Osteoblast (primary cell): ENCODE data around the gene IL31RA. TPM values are rescaled to one million over a fixed set of nuclear protein-coding genes. Genes with fewer than 3 reads are reported as not detected.

ENCODE experiments used
- DNase-seq: peaks from one replicate; pipeline ENCODE4 v3.0.0; 2011; ENCODE audit warnings: low spot score, mixed read lengths; ENCODE audit not compliant: insufficient read length; ENCODE audit errors: missing footprints
- H2AFZ ChIP-seq: 2 replicates; pipeline ENCODE4 v1.6.0; 2011; ENCODE audit warnings: mild to moderate bottlenecking, low read length
- H3K27ac ChIP-seq: 2 replicates; pipeline ENCODE4 v1.5.1; 2011; ENCODE audit warnings: mild to moderate bottlenecking, low read depth, low read length, moderate library complexity
- H3K27me3 ChIP-seq: 2 replicates; pipeline ENCODE4 v1.6.0; 2012; ENCODE audit warnings: mild to moderate bottlenecking, control low read depth, inconsistent platforms, low read length, moderate library complexity; ENCODE audit not compliant: insufficient read depth
- H3K36me3 ChIP-seq: 2 replicates; pipeline ENCODE4 v1.5.1; 2011; ENCODE audit warnings: mild to moderate bottlenecking, low read length, control low read depth, moderate library complexity; ENCODE audit not compliant: insufficient read depth
- H3K4me1 ChIP-seq: 2 replicates; pipeline ENCODE4 v1.5.1; 2011; ENCODE audit warnings: mild to moderate bottlenecking, low read length, control low read depth, moderate library complexity; ENCODE audit not compliant: insufficient read depth
- H3K4me2 ChIP-seq: 2 replicates; pipeline ENCODE4 v1.6.0; 2011; ENCODE audit warnings: mild to moderate bottlenecking, low read length; ENCODE audit not compliant: insufficient read depth
- H3K4me3 ChIP-seq: fragments of 200-600 bp; sonication (generic); 3 replicates; pipeline ENCODE4 v1.5.1; 2012; ENCODE audit warnings: mild to moderate bottlenecking, low read length, inconsistent platforms; ENCODE audit not compliant: insufficient read depth
- H3K79me2 ChIP-seq: 2 replicates; pipeline ENCODE4 v1.6.0; 2012; ENCODE audit warnings: mild to moderate bottlenecking, low read length, control low read depth, inconsistent platforms; ENCODE audit not compliant: insufficient read depth
- H3K9me3 ChIP-seq: 2 replicates; pipeline ENCODE4 v1.5.1; 2011; ENCODE audit warnings: low read depth, low read length, control low read depth
- H4K20me1 ChIP-seq: 2 replicates; pipeline ENCODE4 v1.6.0; 2012; ENCODE audit warnings: mild to moderate bottlenecking, low read length, control low read depth; ENCODE audit not compliant: insufficient read depth
- total RNA-seq: library from RNA; depleted of rRNA; stranded (reverse); fragments of >200 nt; gene quantifications from 2 replicates; pipeline ENCODE4 v1.2.3, GENCODE V29; 2012
- TF ChIP-seq, protein P1 (sequence below): IDR thresholded peaks from 2 replicates; pipeline ENCODE4 v1.5.1; 2011; ENCODE audit warnings: mild to moderate bottlenecking, low read depth, low read length, moderate library complexity; ENCODE audit errors: extremely low read depth

IL31RA gene
- total RNA-seq, 1 donor, result 0.36 TPM

DNA sequence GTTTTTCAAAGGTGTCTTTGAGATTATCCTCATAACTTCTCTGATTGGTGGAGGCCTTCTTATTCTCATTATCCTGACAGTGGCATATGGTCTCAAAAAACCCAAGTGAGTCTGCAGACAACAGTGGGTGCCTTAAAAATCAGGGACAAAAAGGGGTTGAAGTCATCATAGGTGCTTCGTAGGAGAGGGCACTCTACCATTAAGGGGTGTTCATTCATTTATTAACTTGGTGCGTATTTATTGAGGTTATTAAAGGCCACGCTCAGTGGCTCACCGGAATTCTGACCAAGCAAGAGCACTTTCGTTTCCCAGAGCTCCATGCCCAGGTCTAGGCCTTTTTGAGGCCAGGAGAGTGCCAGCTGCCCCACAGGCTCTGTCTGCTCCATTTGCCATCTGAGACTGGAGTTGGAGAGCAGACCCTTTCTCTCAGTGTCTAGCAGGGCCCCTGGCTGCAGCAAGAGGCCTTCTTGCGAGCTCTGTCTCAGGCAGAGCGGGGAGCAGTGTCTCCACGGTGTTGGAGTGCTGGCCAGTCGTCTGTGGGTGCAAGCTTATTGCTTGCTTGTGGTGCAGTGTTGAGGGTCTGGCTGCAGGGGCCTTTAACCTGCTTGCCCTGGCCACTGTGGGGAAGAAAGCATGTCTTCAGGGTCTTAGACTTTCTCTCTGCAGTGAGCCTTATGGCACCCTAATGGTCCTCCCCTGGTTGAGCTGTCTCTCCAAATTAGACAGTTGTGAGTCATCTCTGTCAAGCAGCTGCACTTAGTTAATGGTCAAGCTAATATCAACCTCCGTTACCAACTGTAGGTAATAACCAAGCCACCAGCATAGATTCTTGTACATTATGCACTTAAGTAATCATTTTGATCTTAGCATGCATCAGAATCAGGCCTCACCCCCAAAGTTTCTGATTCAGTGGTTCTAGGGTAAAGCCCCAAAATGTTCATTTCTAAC, 62.6 kb downstream of the IL31RA start:
- no peaks in the 10 kb centered on the region for H3K4me1 ChIP-seq
- H3K79me2 ChIP-seq, result no peaks in the 10 kb centered on the region
- H4K20me1 ChIP-seq, result no peaks in the 10 kb centered on the region
- no peak overlapping the region for H2AFZ ChIP-seq
- H3K9me3 ChIP-seq, result no peaks in the 10 kb centered on the region
- no peak overlapping the region for H3K4me3 ChIP-seq
- no peak for DNase-seq
- TF ChIP-seq, protein P1, sequence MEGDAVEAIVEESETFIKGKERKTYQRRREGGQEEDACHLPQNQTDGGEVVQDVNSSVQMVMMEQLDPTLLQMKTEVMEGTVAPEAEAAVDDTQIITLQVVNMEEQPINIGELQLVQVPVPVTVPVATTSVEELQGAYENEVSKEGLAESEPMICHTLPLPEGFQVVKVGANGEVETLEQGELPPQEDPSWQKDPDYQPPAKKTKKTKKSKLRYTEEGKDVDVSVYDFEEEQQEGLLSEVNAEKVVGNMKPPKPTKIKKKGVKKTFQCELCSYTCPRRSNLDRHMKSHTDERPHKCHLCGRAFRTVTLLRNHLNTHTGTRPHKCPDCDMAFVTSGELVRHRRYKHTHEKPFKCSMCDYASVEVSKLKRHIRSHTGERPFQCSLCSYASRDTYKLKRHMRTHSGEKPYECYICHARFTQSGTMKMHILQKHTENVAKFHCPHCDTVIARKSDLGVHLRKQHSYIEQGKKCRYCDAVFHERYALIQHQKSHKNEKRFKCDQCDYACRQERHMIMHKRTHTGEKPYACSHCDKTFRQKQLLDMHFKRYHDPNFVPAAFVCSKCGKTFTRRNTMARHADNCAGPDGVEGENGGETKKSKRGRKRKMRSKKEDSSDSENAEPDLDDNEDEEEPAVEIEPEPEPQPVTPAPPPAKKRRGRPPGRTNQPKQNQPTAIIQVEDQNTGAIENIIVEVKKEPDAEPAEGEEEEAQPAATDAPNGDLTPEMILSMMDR, result no peak
- no peaks in the 10 kb centered on the region for H3K36me3 ChIP-seq
- H3K27me3 ChIP-seq, result no peaks in the 10 kb centered on the region
- H3K4me2 ChIP-seq, result no peak overlapping the region
- H3K27ac ChIP-seq, result no peak overlapping the region

DNA sequence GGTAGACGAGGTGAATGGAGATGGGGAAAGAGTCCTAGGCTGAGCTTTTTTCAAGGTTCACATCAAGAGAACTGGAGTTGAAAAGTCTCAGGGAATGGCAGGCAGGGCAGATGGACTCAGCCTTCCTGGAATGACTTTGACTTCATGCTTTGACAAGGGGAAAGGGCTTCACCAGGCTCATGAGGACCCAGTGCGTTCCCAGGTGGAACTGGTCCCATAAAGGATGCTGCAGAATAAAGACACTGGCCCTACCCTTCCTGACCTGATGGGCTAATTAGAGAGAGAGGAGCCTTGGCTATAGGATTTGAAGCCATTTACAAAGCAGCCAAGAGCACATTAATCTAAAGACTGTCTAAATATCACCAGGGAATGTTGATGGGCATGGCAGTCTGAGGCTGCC, 63.8 kb downstream of the IL31RA start:
- no peak for DNase-seq
- no peaks in the 10 kb centered on the region for H3K9me3 ChIP-seq
- no peak overlapping the region for H3K4me2 ChIP-seq
- H3K4me3 ChIP-seq, result no peak overlapping the region
- H3K36me3 ChIP-seq, result no peaks in the 10 kb centered on the region
- H4K20me1 ChIP-seq, result no peaks in the 10 kb centered on the region
- no peaks in the 10 kb centered on the region for H3K27me3 ChIP-seq
- no peak overlapping the region for H2AFZ ChIP-seq
- no peaks in the 10 kb centered on the region for H3K4me1 ChIP-seq
- H3K27ac ChIP-seq, result no peak overlapping the region
- TF ChIP-seq, protein P1, result no peak
- H3K79me2 ChIP-seq, result no peaks in the 10 kb centered on the region

DNA sequence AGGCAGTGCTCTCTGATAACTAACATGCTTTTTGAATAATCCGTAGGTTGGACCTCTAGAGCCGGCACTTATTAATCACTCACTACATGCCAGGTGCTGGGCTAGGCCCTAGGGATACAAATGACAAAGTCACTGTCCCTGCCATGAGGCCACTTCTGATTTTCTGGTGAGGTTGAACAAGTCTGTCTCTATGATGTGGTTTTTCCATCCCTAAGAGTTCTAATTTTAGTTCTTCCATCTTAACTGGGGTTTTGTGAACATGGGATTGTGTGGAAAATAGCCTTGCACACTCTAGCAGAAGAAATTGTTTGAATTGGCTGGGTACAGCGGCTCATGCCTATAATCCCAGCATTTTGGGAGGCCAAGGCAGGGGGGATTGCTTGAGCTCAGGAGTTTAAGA, 64.6 kb downstream of the IL31RA start:
- Histone ChIP-seq H3K9me3 (no peaks in the 10 kb centered on the region), H3K27ac (no peak overlapping the region), H4K20me1 (no peaks in the 10 kb centered on the region), H2AFZ (no peak overlapping the region), H3K4me1 (no peaks in the 10 kb centered on the region), H3K4me3 (no peak overlapping the region), H3K79me2 (no peaks in the 10 kb centered on the region), H3K4me2 (no peak overlapping the region), H3K36me3 (no peaks in the 10 kb centered on the region), H3K27me3 (no peaks in the 10 kb centered on the region)
- TF ChIP-seq, protein P1, result no peak
- no peak for DNase-seq

DNA sequence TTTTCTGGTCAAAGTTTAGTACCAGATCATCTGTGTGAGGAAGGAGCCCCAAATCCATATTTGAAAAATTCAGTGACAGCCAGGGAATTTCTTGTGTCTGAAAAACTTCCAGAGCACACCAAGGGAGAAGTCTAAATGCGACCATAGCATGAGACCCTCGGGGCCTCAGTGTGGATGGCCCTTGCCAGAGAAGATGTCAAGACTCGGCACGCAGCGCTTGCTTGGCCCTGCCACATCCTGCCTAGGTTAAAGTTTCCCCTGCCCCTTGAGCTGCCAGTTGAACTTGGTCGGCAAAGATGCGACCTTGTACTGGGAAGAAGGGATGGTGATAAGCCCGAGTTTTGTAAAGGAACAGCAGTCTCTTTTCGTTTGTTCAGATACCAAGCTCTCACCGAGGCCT, 65.8 kb downstream of the IL31RA start:
- DNase-seq, result no peak
- Histone ChIP-seq H3K36me3 (no peaks in the 10 kb centered on the region), H3K27ac (no peak overlapping the region), H3K9me3 (no peaks in the 10 kb centered on the region), H4K20me1 (no peaks in the 10 kb centered on the region), H3K4me3 (no peak overlapping the region), H3K79me2 (no peaks in the 10 kb centered on the region), H3K27me3 (no peaks in the 10 kb centered on the region), H3K4me2 (no peak overlapping the region), H2AFZ (no peak overlapping the region), H3K4me1 (no peaks in the 10 kb centered on the region)
- TF ChIP-seq, protein P1, result no peak
